ENCODE results near the gene MARS2.

DNA sequence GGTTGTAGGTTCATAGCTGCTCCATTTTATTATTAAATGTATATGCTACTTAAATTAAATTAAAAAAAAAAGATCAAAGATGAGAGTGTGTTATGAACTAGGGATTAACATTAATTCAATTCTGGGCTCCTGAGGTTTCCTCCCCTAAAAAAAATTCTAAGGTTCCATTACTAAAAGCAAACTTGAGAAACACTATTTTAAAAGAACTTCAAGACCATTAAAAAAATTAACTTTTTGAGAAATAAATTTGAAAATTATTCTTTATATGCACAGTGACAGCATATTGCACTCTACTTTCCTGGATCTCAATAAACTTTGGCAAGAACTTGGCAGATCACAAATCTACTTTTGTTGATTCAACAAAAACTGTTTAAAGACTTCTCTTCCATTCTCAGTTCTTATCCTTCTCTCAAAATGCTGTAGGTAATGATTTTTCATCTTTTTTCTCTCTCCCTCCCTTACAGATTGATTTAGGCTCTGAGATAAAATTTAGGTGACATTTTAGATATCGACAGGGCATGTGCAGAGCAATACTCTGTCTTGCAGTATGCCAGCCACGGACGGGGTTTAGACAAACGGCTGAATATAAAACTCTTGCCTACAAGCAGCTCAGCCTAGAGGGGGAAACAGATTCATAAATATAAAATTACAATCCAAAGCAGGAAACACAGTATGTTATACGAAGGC, 592 bp upstream of the MARS2 start:
- no peak for TF ChIP-seq EZH2 (IDR thresholded peaks at IDR 0.05; ENCODE audit: low read length, missing control alignments)
- TF ChIP-seq, protein P1, sequence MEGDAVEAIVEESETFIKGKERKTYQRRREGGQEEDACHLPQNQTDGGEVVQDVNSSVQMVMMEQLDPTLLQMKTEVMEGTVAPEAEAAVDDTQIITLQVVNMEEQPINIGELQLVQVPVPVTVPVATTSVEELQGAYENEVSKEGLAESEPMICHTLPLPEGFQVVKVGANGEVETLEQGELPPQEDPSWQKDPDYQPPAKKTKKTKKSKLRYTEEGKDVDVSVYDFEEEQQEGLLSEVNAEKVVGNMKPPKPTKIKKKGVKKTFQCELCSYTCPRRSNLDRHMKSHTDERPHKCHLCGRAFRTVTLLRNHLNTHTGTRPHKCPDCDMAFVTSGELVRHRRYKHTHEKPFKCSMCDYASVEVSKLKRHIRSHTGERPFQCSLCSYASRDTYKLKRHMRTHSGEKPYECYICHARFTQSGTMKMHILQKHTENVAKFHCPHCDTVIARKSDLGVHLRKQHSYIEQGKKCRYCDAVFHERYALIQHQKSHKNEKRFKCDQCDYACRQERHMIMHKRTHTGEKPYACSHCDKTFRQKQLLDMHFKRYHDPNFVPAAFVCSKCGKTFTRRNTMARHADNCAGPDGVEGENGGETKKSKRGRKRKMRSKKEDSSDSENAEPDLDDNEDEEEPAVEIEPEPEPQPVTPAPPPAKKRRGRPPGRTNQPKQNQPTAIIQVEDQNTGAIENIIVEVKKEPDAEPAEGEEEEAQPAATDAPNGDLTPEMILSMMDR (conservative IDR thresholded peaks at IDR 0.05 in 1 of 2, IDR thresholded peaks at IDR 0.05 in 1 of 2; ENCODE audit: low read depth in 1 of 2, low read length in 2 of 2): no peak

Measured in fibroblast of lung (primary cell).